Activated CD4-positive, alpha-beta memory T cell treated with anti-CD3 and anti-CD28 coated beads, Interleukin-2, amount 10 ng/mL, durations not matched to agents 7 days and 5 days (primary cell): ENCODE measurements around the gene TMCC1. TPM values are rescaled to one million over a fixed set of nuclear protein-coding genes. Genes with fewer than 3 reads are reported as not detected.

Source experiments
- CTCF ChIA-PET: fragments of 350-600 bp; sonication (Branson Sonifier 250); formaldehyde crosslinking; loops from one replicate; lab custom pipeline; 2021; ENCODE audit warnings: antibody characterized with exemption, inconsistent platforms; lab: Charles Lee
- POLR2A ChIA-PET: fragments of 350-600 bp; sonication (Branson Sonifier 250); formaldehyde crosslinking; loops from one replicate; lab custom pipeline; 2021; ENCODE audit warnings: antibody characterized with exemption; lab: Charles Lee
- DNase-seq: peaks from one replicate; pipeline ENCODE4 v3.0.0-alpha.2; 2020
- H3K27ac Mint-ChIP-seq: one replicate; pipeline ENCODE4 v1.8.0; 2021; ENCODE audit warnings: mild to moderate bottlenecking, mixed read lengths
- H3K27me3 Mint-ChIP-seq: one replicate; pipeline ENCODE4 v1.8.0; 2021; ENCODE audit warnings: mixed read lengths
- H3K36me3 Mint-ChIP-seq: one replicate; pipeline ENCODE4 v1.8.0; 2021; ENCODE audit warnings: low read depth, mixed read lengths
- H3K4me1 Mint-ChIP-seq: one replicate; pipeline ENCODE4 v1.8.0; 2021; ENCODE audit warnings: mixed read lengths
- H3K4me3 Mint-ChIP-seq: one replicate; pipeline ENCODE4 v1.8.0; 2021; ENCODE audit warnings: mild to moderate bottlenecking, mixed read lengths
- H3K9me3 Mint-ChIP-seq: one replicate; pipeline ENCODE4 v1.8.0; 2021; ENCODE audit warnings: mixed read lengths
- total RNA-seq, 2 experiments: library from RNA; stranded (reverse); gene quantifications; one replicate each; pipeline ENCODE4 v1.2.3, GENCODE V29; 2021

The TMCC1 gene
- total RNA-seq, 2 experiments from 2014 or later, result 18.5 to 20.4 TPM

- POLR2A ChIA-PET, result interaction anchor here (1.3 kb wide), 1 partner anchor 200 kb away, joined by 3 read pairs; no protein-coding TSS in a partner anchor
- Mint-ChIP-seq H3K27ac (no peak overlapping the region), H3K4me3 (no peak overlapping the region), H3K36me3 (no peaks in the 10 kb centered on the region), H3K4me1 (peaks cover 26% of the 10 kb centered on the region), H3K27me3 (no peaks in the 10 kb centered on the region), H3K9me3 (no peaks in the 10 kb centered on the region)
- CTCF ChIA-PET, result interaction anchor here (0.7 to 5.2 kb wide), 9 partner anchors 18 to 444 kb away, joined by 3 to 25 read pairs (median 3); partner anchors contain the start of gene TMCC1
- peak; percentile 63 for DNase-seq
Observed at GRCh38 chr3:129827765-129828164, 65.7 kb downstream of the TMCC1 start.

GRCh38 chr3:129824926-129825541 is 68.5 kb downstream of the TMCC1 start:
- Mint-ChIP-seq H3K27me3 (no peaks in the 10 kb centered on the region), H3K36me3 (no peaks in the 10 kb centered on the region), H3K4me3 (no peak overlapping the region), H3K9me3 (no peaks in the 10 kb centered on the region), H3K4me1 (peaks cover 23% of the 10 kb centered on the region), H3K27ac (no peak overlapping the region)
- CTCF ChIA-PET, result interaction anchor here (0.6 to 5.2 kb wide), 9 partner anchors 10 to 335 kb away, joined by 3 to 25 read pairs (median 4); no protein-coding TSS in a partner anchor
- POLR2A ChIA-PET, result no interaction called here
- peak; percentile 49 for DNase-seq

GRCh38 chr3:129822679-129823078 is 70.8 kb downstream of the TMCC1 start:
- CTCF ChIA-PET, result interaction anchor here (0.6 to 1.5 kb wide), 3 partner anchors 10 to 333 kb away, joined by 4 to 9 read pairs (median 4); no protein-coding TSS in a partner anchor
- no peak overlapping the region for H3K4me3 Mint-ChIP-seq
- DNase-seq, result no peak
- no peaks in the 10 kb centered on the region for H3K36me3 Mint-ChIP-seq
- H3K9me3 Mint-ChIP-seq, result no peaks in the 10 kb centered on the region
- no peak overlapping the region for H3K27ac Mint-ChIP-seq
- H3K4me1 Mint-ChIP-seq, result peaks cover 15% of the 10 kb centered on the region
- no peaks in the 10 kb centered on the region for H3K27me3 Mint-ChIP-seq
- POLR2A ChIA-PET, result no interaction called here

- peaks cover 11% of the 10 kb centered on the region for H3K4me1 Mint-ChIP-seq
- no peak for DNase-seq
- no peaks in the 10 kb centered on the region for H3K27me3 Mint-ChIP-seq
- CTCF ChIA-PET, result interaction anchor here (0.6 to 1.5 kb wide), 3 partner anchors 10 to 332 kb away, joined by 4 to 9 read pairs (median 4); no protein-coding TSS in a partner anchor
- no peak overlapping the region for H3K27ac Mint-ChIP-seq
- no peak overlapping the region for H3K4me3 Mint-ChIP-seq
- POLR2A ChIA-PET, result no interaction called here
- H3K36me3 Mint-ChIP-seq, result no peaks in the 10 kb centered on the region
- H3K9me3 Mint-ChIP-seq, result no peaks in the 10 kb centered on the region
Observed at GRCh38 chr3:129822241-129822640, 71.3 kb downstream of the TMCC1 start.

GRCh38 chr3:129820587-129820986 is 72.9 kb downstream of the TMCC1 start:
- no peaks in the 10 kb centered on the region for H3K27me3 Mint-ChIP-seq
- POLR2A ChIA-PET, result no interaction called here

GRCh38 chr3:129812589-129812988 is 80.9 kb downstream of the TMCC1 start:
- Mint-ChIP-seq H3K9me3 (no peaks in the 10 kb centered on the region), H3K27ac (no peak overlapping the region), H3K4me3 (no peak overlapping the region), H3K36me3 (peaks cover 3% of the 10 kb centered on the region), H3K27me3 (no peaks in the 10 kb centered on the region), H3K4me1 (no peaks in the 10 kb centered on the region)
- ChIA-PET POLR2A (no interaction called here), CTCF (interaction anchor here (0.6 to 0.8 kb wide), 2 partner anchors 10 to 14 kb away, joined by 3 to 4 read pairs; no protein-coding TSS in a partner anchor)
- DNase-seq, result no peak

More at GRCh38 chr3:129820587-129820986, 72.9 kb downstream of the TMCC1 start:
- CTCF ChIA-PET, result no interaction called here
- no peak for DNase-seq
- Mint-ChIP-seq H3K36me3 (peaks cover 3% of the 10 kb centered on the region), H3K4me3 (no peak overlapping the region), H3K4me1 (peaks cover 4% of the 10 kb centered on the region), H3K9me3 (no peaks in the 10 kb centered on the region), H3K27ac (no peak overlapping the region)

- CTCF ChIA-PET, result interaction anchor here (0.6 to 1.3 kb wide), 6 partner anchors 13 to 665 kb away, joined by 3 to 6 read pairs (median 4); no protein-coding TSS in a partner anchor
- no peaks in the 10 kb centered on the region for H3K27me3 Mint-ChIP-seq
- H3K36me3 Mint-ChIP-seq, result no peaks in the 10 kb centered on the region
- no peak for DNase-seq
- H3K4me3 Mint-ChIP-seq, result no peak overlapping the region
- no peak overlapping the region for H3K27ac Mint-ChIP-seq
- no peaks in the 10 kb centered on the region for H3K4me1 Mint-ChIP-seq
- H3K9me3 Mint-ChIP-seq, result no peaks in the 10 kb centered on the region
- POLR2A ChIA-PET, result no interaction called here
Observed at GRCh38 chr3:129809297-129809696, 84.2 kb downstream of the TMCC1 start.

- Mint-ChIP-seq H3K4me1 (peaks cover 10% of the 10 kb centered on the region), H3K36me3 (no peaks in the 10 kb centered on the region), H3K9me3 (no peaks in the 10 kb centered on the region), H3K27me3 (no peaks in the 10 kb centered on the region), H3K27ac (no peak overlapping the region), H3K4me3 (no peak overlapping the region)
- no peak for DNase-seq
- ChIA-PET CTCF (no interaction called here), POLR2A (no interaction called here)
Observed at GRCh38 chr3:129796146-129796545, 97.4 kb downstream of the TMCC1 start.

- Mint-ChIP-seq H3K27ac (no peak overlapping the region), H3K36me3 (no peaks in the 10 kb centered on the region), H3K9me3 (no peaks in the 10 kb centered on the region), H3K4me3 (no peak overlapping the region), H3K27me3 (no peaks in the 10 kb centered on the region), H3K4me1 (peaks cover 10% of the 10 kb centered on the region)
- CTCF ChIA-PET, result no interaction called here
- DNase-seq, result no peak
- POLR2A ChIA-PET, result no interaction called here
Observed at GRCh38 chr3:129795186-129796010, 98.1 kb downstream of the TMCC1 start.

- POLR2A ChIA-PET, result no interaction called here
- no peak overlapping the region for H3K4me3 Mint-ChIP-seq
- CTCF ChIA-PET, result no interaction called here
Observed at GRCh38 chr3:129794311-129795185, 99.0 kb downstream of the TMCC1 start.

GRCh38 chr3:129793942-129794310 is 99.6 kb downstream of the TMCC1 start:
- Mint-ChIP-seq H3K27ac (no peak overlapping the region), H3K4me3 (no peak overlapping the region), H3K4me1 (peaks cover 10% of the 10 kb centered on the region), H3K27me3 (no peaks in the 10 kb centered on the region), H3K9me3 (no peaks in the 10 kb centered on the region), H3K36me3 (no peaks in the 10 kb centered on the region)
- POLR2A ChIA-PET, result no interaction called here
- CTCF ChIA-PET, result no interaction called here
- DNase-seq, result no peak

More at GRCh38 chr3:129794311-129795185, 99.0 kb downstream of the TMCC1 start:
- Mint-ChIP-seq H3K36me3 (no peaks in the 10 kb centered on the region), H3K27me3 (no peaks in the 10 kb centered on the region), H3K9me3 (no peaks in the 10 kb centered on the region), H3K4me1 (peaks cover 10% of the 10 kb centered on the region), H3K27ac (no peak overlapping the region)
- no peak for DNase-seq

- POLR2A ChIA-PET, result no interaction called here
- DNase-seq, result no peak
- CTCF ChIA-PET, result no interaction called here
Observed at GRCh38 chr3:129793319-129793718, 100.2 kb downstream of the TMCC1 start.

More at GRCh38 chr3:129793319-129793718, 100.2 kb downstream of the TMCC1 start:
- Mint-ChIP-seq H3K27me3 (no peaks in the 10 kb centered on the region), H3K27ac (no peak overlapping the region), H3K9me3 (no peaks in the 10 kb centered on the region), H3K36me3 (no peaks in the 10 kb centered on the region), H3K4me1 (peaks cover 10% of the 10 kb centered on the region), H3K4me3 (no peak overlapping the region)
